NCI-H345 (cell line): ENCODE results near the gene RSAD2.
"Not testable (repeated sequence)": the region's sequence is repeated elsewhere in the genome, so short reads cannot be mapped to it uniquely, and the experiment has no call there.

ENCODE experiments used
- DNase-seq: peaks from one replicate; lab custom pipeline; 2025; lab: John Stamatoyannopoulos, UW

Gene RSAD2, protein sequence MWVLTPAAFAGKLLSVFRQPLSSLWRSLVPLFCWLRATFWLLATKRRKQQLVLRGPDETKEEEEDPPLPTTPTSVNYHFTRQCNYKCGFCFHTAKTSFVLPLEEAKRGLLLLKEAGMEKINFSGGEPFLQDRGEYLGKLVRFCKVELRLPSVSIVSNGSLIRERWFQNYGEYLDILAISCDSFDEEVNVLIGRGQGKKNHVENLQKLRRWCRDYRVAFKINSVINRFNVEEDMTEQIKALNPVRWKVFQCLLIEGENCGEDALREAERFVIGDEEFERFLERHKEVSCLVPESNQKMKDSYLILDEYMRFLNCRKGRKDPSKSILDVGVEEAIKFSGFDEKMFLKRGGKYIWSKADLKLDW

DNA sequence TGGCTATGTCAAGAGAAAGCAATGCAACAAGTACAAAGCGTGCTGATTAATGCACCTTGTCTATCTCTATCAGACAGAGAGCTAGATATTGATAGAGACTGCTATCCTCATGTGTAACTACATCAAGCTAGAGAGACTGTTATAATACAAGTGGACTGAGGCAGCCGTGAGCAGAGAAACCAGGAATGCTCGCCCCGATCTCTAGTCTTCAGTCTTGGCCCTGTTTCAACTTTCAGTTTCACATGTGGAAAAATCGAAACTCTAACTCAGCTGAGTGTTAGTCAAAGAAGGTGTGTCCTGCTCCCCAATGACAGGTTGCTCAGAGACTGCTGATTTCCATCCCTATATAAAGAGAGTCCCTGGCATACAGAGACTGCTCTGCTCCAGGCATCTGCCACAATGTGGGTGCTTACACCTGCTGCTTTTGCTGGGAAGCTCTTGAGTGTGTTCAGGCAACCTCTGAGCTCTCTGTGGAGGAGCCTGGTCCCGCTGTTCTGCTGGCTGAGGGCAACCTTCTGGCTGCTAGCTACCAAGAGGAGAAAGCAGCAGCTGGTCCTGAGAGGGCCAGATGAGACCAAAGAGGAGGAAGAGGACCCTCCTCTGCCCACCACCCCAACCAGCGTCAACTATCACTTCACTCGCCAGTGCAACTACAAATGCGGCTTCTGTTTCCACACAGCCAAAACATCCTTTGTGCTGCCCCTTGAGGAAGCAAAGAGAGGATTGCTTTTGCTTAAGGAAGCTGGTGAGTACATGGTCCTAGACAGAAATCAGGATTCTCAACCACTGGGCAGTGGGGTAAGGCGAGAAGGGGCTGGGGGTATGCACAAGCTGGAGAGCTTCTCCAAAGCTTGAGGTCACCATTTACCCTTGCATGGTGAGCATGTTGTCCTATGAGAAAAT lies at the start of gene RSAD2:
RSAD2 (plus strand) TSS at position 376 of the 903 bp plus-strand sequence; CDS start at position 400, 24 bp downstream.
- peak; percentile 82 for DNase-seq

DNA sequence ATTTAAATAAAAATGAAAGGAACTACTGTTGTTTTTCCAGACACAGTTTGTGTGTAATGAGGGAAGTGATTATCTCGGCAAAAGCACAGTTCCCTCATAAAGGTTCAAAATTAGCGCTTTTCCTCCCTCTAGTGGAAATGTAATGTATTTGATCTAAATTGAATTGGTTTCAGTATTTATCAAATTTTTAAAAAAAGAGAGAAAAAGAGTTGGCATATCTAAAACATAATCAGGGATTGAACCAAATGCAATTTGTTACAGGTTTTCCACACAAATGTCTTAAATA lies 49.3 kb upstream of the RSAD2 start:
- DNase-seq: peak; percentile 20

DNA sequence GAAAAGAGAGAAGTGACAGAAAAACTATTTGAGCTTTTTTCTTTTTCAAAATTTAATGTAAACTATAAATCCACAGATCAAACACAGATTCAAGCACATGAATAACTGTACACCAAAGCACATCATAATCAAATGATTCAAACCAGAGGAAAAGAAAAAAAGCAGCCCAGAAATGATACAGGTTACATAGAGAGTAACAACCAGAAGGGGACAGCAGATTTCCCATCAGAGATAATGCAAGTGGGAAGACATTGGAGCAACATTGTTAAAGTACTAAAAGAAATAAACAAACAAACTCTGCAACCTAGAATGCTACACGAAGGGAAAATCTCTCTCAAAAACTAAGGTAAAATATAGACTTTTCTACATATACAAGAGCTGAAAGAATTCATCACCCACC lies 46.3 kb upstream of the RSAD2 start:
- no peak for DNase-seq

DNA sequence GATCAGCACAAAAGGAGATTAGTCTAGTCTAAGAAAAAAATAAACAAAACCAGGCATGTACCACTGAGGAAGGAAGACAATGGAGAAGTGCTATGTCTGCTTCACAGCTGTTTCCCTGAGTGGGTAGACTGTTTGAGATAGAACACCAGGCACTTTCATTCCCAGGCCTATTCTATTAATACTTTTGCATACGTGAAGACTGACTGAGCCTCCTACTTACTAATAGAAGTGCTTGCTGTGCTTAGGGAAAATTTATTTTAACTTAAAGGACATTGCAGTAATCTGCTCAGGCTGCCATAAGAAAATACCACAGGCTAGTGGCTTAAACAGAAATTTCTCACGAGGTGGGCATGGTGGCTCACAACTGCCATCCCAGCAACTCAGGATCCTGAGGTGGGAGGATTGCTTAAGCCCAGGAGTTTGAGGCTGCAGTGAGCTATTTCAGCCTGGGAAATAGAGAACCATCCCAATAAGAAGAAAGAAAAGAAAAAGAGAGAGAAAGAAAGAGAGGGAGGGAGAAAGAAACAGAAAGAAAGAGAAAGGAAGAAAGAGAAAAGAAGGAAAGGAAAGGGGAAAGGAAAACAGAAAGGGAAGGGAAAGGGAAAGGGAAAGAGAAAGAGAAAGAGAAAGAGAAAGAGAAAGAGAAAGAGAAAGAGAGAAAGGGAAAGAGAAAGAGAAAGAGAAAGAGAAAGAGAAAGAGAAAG lies 44.8 kb upstream of the RSAD2 start:
- no peak for DNase-seq

DNA sequence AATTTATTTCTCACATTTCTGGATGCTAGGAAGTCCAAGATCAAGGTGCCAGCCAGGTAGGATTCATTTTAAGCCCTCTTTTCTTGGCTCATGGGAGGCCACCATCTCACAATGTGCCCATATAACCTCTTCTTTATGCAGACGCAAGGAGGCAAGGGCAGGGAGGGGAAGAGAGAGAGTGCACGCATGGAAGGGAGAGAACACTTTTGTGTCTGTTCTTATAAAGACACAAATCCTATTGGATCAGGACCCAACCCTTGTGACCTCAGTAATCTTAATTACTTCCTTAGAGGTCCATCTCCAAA lies 44.3 kb upstream of the RSAD2 start:
- no peak for DNase-seq

DNA sequence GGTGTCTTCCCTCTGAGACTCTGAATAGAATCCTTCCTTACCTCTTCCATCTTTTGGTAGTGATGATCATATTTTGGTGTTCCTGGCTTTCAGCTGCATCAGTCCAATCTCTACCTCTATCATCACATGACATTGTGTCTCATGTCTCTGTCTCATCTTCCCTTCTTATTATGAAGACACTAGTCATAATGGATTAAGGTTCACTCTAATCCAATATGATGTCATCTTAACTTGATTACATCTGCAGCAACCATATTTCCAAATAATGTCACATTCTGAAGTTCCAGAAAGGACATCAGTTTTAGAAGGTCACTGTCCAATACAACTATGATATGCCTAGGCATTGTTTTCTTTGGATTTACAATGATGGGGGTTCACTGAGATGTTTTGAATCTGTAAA lies 43.4 kb upstream of the RSAD2 start:
- no peak for DNase-seq

DNA sequence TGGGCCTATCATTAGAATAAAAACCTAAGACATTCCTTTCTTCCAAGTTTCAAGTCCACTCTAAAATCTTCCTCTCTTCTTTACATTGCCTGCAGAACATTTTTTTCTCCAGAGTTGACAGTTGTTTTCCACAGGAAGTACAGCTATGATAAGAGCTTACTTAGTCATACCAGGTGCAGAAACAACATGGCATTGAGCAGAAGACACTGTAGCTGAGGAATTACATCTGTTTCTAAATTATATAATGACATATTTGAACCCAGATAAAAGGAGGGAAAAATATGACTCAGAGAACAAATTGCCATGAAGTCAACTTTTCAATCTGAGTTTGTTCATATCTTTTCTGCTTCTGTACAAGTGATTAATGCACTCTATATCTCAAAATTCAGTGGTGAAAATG lies 42.1 kb upstream of the RSAD2 start:
- no peak for DNase-seq

DNA sequence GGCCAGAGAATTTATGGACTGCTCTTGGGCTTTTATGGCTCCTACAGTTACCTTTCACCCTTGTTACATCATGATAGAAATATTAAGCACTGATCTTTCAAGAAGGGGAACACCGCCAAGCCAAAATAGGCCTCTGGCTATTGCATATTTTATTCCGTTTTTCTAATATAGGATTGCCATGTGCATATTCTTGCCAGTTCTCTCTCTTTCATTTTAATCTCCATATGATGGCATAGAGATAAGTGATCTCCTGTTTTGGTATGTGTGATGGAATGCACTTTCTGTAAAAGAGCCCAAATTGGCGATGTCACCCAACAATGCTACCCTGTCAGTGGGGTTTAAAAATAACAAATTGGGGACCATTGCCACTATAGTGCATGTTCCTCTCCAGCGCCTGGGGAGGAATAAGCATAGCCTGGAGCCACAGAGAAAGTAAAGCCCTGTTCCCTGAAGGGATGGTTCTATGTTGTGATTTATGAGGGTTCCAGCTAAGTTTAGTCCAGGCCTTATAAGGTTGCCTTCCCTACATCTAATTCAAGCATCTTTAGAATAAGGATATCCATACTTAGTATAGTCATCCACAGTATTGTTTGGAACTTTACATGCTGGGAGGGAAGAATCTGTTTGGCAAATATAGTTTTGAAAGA lies 38.8 kb upstream of the RSAD2 start:
- no peak for DNase-seq

DNA sequence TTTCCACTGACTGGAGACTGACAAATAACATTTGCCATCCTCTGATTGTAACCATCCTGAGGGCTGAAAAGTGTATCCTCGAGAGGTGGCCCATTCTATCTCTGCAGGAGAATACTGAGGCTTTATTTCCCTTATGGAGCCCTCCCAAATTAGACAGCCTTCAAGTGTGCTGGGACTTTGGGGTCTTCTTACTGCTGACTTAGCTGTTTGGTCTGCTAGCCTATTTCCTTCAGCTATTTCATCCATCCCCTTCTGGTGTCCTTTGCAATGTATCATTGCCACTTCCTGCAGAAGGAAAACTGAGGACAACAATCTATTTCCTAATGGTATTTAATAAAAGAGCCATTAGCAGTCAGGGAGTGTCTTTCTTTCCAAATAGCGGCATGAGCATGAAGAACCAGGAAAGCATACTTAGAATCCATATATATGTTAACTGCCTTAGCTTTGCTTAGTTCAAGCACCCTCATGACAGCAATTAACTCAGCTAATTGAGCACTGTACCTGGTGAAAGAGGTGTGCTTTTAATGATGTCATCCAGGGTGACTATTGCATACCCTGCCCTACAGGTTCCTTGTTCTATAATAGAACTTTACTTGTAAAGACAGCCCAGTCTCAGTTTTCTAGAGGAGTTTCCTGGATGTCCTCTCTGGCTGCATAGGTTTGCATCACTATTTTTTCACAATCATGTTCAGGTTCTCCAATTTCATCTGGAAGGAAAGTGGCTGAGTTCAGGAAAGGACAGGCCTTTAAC lies 35.9 kb upstream of the RSAD2 start:
- no peak for DNase-seq

DNA sequence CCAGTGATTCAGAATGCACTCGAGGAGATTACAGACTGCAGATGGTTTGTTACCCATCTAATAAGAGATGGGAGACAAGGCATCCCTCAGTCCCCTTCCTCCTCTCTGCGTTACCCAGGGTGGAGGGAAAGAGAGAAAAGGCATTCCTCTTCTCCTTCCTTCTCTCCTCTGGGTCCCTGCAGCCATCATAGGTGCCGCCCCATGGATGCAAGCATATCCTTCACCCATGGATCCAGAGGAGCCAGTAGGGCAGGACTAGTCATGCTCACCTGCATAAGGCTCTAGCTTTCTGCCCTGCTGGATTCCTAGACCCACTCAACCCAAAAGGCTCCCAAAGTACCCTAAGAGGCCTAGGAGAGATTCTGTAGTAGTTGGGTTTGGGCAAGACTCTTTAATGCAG lies 32.3 kb upstream of the RSAD2 start:
- DNase-seq: no peak

DNA sequence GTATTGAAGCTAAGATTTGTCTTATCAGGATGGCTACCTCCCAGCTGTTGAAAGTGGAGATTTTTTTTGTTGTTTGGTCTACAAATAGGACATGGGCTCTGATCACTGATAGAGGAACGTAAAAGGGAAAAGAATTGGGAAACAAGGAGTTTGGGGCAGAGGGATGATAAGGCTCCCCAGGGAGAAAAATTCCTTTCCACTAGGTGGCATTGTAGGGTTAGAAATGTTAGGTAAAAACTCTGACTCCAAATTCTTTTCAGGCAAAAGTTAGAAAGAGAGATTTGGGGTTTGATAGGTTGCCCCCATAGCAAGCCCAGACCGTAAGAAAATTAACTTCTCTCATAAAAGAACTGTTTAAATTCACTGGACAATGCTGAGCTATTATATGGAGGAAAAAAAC lies 31.7 kb upstream of the RSAD2 start:
- DNase-seq: no peak

DNA sequence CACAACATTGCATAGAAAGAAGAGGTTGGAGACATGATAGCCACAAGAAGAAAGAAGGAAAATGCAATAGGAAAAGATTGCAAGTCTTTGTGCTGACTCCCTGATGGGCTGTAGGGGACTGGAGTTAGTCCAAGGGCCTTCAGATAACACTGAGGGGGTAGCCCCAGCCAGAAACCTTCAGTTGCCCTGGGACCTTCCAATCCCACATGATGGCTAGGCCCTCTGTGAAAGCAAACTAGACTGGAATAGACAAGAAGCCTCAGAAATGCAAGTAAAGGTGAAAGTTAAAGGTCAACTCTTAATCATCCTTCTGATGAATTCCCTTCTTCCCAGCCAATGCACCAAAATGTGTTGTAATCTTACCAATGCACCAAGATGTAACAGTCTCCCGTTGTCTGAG lies 31.0 kb upstream of the RSAD2 start:
- DNase-seq: no peak

DNA sequence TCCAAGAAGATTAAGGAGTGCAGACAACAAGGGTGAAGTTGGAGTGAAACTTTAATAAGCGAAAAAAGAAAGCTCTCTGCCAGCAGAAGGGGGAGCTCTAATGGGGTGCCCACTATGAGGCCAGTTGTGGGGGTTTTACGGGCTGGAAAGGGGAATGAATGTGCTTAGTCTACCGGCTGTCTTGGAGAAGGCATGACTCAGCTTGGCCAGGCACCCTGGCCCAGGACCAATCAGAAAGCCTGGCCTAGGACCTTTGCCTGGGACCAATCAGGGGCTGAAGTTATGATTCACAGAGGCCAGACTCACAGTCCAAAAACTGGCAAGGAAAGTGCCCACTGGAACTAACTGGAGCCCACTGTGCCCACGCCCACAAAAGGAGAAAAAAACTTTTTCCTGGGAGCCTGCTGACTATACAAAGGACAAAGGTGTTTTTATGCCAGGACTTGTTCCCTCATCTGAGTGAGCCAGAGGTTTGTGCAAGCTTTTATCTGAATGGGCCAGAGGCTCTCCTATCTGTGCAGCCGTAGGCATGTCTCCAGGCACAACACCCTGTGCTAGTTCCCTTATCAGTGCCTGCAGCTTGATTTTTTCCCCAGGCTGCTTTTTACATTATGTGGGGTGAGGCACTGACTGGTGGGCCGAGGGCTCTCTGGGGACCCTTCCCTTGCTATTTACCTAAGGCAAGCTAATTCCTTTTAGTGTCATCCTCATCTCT lies 30.5 kb upstream of the RSAD2 start:
- DNase-seq: no peak

DNA sequence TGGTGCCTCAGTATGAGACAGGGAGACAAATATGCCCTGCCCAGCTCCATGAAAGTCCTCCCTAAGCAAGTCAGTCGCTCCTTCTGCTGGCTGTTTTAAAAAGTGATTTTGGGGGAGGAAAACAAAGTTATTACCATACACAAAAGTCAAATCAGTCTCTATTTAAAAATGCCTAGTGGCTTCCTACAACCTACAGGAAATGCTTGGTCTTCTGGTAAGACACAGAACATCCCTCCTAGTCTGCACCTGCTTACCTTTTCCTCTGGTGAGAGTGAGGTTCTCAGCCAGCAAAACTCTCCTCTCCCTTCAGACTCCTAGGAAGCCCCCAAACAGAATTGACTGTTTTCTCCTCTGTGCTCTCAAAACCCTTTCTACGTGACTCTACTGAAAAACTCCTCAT lies 25.4 kb upstream of the RSAD2 start:
- DNase-seq: no peak

DNA sequence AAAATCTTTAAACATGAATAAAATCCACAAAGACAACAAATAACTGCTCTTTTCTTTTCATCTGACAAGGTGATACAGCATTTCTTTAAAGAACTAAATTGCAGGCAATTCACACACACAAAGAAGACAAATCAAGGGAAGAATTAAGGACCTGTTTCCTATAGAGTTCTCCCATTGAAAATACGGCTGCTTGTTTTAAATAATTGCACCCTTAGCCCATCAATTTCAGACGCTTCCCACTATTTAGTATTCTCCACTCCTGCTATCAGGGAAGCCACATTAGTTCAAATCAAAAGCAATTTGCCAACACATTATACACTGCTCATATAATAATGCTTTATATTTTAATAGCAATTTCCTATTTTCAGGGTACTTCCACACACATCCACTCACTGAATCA lies 23.2 kb upstream of the RSAD2 start:
- no peak for DNase-seq

DNA sequence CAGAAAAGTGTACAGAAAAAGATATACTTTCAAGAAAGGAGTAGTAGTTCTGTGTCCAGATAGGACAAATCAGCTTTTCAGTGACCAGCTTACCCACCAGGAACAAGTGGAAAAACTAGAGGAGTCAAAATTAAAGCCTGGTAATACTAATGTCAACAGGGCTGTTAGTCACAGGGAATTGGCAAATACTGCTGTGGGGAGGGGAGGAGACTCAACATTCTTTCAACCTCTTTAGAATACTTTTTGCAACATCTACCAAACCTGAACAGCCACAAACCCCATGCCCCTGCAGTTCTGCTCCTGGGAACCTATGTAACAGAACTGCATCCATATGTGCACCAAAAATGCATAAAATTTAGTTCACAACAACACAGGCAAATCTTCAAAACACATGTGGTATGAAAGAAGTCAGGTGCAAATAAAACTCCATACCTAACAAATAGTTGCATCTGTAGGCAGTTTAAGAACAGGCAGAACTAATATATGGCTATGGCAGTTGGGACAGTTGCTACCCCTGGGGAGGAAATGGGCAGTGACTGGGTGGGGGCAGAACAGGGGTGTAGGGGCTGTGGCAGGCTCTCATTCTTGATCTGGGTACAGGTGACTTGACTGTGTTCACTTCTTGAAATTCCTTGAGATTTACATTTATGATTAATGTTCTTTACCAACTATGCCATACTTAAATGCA lies 21.6 kb upstream of the RSAD2 start:
- no peak for DNase-seq

DNA sequence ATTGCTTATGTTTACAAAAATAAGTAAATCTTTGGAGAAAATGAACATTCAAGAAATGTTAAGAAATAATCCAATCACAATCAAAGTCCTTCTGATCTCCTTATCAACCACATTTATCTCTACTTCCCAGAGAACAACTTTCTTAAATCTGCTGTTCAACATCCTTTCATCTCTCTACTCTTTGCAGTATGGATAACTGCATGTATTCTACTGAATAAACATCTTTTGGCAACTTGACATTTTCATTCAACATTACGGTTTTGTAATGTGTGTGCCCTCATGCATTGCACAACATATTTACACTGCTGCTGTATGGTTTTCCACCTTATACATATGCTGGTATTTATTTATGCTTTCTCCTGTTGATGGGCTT lies 21.0 kb upstream of the RSAD2 start:
- DNase-seq: no peak

DNA sequence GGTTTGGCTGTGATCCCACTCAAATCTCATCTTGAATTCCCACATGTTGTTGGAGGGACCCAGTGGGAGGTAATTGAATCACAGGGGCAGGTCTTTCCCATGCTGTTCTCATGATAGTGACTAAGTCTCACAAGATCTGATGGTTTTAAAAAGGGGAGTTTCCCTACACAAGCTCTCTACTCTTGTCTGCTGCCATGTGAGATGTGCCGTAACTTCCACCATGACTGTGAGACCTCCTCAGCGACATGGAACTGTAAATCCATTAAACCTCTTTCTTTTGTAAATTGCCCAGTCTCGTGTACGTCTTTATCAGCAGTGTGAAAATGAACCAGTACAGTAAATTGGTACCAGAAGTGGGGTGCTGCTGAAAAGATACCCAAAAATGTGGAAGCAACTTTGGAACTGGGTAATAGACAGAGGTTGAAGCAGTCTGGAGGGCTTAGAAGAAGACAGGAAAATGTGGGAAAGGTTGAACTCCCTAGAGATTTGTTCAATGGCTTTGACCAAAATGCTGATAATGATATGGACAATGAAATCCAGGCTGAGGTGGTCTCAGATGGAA lies 19.0 kb upstream of the RSAD2 start:
- DNase-seq: not testable (repeated sequence)

DNA sequence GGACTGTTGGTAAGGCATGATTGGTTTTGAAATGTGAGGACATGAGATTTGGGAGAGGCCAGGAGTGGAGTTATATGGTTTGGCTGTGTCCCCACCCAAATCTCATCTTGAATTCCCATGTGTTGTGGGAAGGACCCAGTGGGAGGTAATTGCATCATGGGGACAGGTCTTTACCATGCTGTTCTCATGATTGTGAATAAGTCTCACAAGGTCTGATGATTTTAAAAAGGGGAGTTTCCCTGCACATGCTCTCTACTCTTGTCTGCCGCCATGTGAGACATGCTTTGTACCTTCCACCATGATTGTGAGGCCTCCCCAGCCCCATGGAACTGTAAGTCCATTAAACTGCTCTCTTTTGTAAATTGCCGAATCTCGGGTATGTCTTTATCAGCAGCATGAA lies 17.3 kb upstream of the RSAD2 start:
- DNase-seq: no peak

DNA sequence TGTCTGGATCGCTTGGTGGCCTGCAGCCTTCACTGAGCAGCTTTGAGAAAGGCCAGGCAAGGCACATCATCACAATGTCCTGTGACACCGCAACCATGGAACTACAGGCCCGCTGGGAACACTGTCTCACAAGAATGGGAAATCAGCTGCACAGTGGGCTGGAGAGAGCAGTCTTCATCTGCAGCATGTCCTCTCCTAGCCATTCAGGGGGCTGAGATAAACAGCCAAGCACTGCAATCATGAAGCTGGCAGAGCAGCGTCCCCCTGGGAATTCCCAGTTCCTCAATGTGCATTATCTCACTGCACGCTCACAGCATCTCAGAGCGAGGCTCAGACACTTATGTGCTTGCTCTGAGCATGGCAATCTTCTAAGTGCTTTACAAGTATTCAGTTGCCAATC lies 13.8 kb upstream of the RSAD2 start:
- peak; percentile 16 for DNase-seq
